Right lobe of liver (tissue), 4 donors: ENCODE data around the gene ATAT1.

Experiments used
- CTCF ChIP-seq, 4 donors: fragments of 200-600 bp in 3 of 4; fragments of 450-650 bp in 1 of 4; IDR thresholded peaks; one replicate each; pipeline versions ENCODE4 v1.5.1 to v1.8.0; 2016 to 2022; ENCODE audit warnings: antibody characterized with exemption in 4 of 4, mild to moderate bottlenecking in 2 of 4
- POLR2A ChIP-seq: fragments of 450-650 bp; IDR thresholded peaks from one replicate; pipeline ENCODE4 v1.6.1; 2017; ENCODE audit warnings: antibody characterized with exemption, mild to moderate bottlenecking
- donor health status: DM: no; HTN: no; CAD: no.
- donor health status: DM: no; HTN: no; CAD: no.
- donor health status: DM: no; HTN: yes; CAD: no.

GRCh38 chr6:30655743-30656094 is 29.0 kb downstream of the ATAT1 start:
- TF ChIP-seq CTCF (IDR thresholded peaks at IDR 0.05) (no peak), POLR2A (no peak)
